Neural cell (in vitro differentiated cells): ENCODE measurements around the gene ATPAF1. TPM values are rescaled to one million over a fixed set of nuclear protein-coding genes. Genes with fewer than 3 reads are reported as not detected.

Source experiments
- H2AFZ ChIP-seq: fragments of 200-600, 300-800 bp; sonication (generic), shearing (Covaris generic); 2 replicates; pipeline ENCODE4 v1.6.0; 2014; ENCODE audit warnings: low read depth, mild to moderate bottlenecking, antibody characterized with exemption, low read length, moderate library complexity
- H3F3A ChIP-seq: fragments of 200-600 bp; shearing (Covaris generic); 2 replicates; pipeline ENCODE4 v1.6.1; 2016; ENCODE audit warnings: mild to moderate bottlenecking, moderate library complexity, mixed read lengths, antibody characterized with exemption, low read length; ENCODE audit not compliant: insufficient read depth, poor library complexity, severe bottlenecking
- H3K27ac ChIP-seq: fragments of 200-600, 300-800 bp; sonication (generic), shearing (Covaris generic); 2 replicates; pipeline ENCODE4 v1.5.1; 2014; ENCODE audit warnings: mild to moderate bottlenecking, low read length, moderate library complexity
- H3K27me3 ChIP-seq: fragments of 300-800, 200-600 bp; sonication (generic), shearing (Covaris generic); 2 replicates; pipeline ENCODE4 v1.6.0; 2014; ENCODE audit warnings: mild to moderate bottlenecking, low read depth, low read length, moderate library complexity; ENCODE audit not compliant: insufficient read depth
- H3K36me3 ChIP-seq: fragments of 300-800, 200-600 bp; sonication (generic), shearing (Covaris generic); 2 replicates; pipeline ENCODE4 v1.5.1; 2014; ENCODE audit warnings: mild to moderate bottlenecking, antibody characterized with exemption, low read length, moderate library complexity; ENCODE audit not compliant: insufficient read depth
- H3K4me2 ChIP-seq: fragments of 300-800, 200-600 bp; sonication (generic), shearing (Covaris generic); 2 replicates; pipeline ENCODE4 v1.6.0; 2014; ENCODE audit warnings: mild to moderate bottlenecking, low read length
- H3K4me3 ChIP-seq: fragments of 300-800, 200-600 bp; sonication (generic), shearing (Covaris generic); 2 replicates; pipeline ENCODE4 v1.5.1; 2014; ENCODE audit warnings: mild to moderate bottlenecking, low read length, moderate library complexity
- H3K79me2 ChIP-seq: fragments of 200-600 bp; shearing (Covaris generic); replicated peaks from 2 replicates; pipeline ENCODE4 v1.6.0; 2014; ENCODE audit warnings: mild to moderate bottlenecking, low read length, moderate library complexity; ENCODE audit not compliant: insufficient read depth
- H3K9ac ChIP-seq: fragments of 300-800, 200-600 bp; sonication (generic), shearing (Covaris generic); 2 replicates; pipeline ENCODE4 v1.6.1; 2016; ENCODE audit warnings: mild to moderate bottlenecking, low read length, mixed read lengths
- H3K9me2 ChIP-seq: fragments of 200-600 bp; shearing (Covaris generic); 2 replicates; pipeline ENCODE4 v1.6.1; 2016; ENCODE audit warnings: mild to moderate bottlenecking, low read length, mixed read lengths; ENCODE audit not compliant: insufficient read depth
- H3K9me3 ChIP-seq: fragments of 200-600, 300-800 bp; sonication (generic), shearing (Covaris generic); 2 replicates; pipeline ENCODE4 v1.6.1; 2016; ENCODE audit warnings: mild to moderate bottlenecking, mixed run types, low read length, moderate library complexity, mixed read lengths
- H4K20me1 ChIP-seq: fragments of 200-600 bp; shearing (Covaris generic); 2 replicates; pipeline ENCODE4 v1.6.1; 2016; ENCODE audit warnings: mild to moderate bottlenecking, mixed run types; ENCODE audit not compliant: insufficient read depth
- CTCF ChIP-seq: fragments of 450-650 bp; IDR thresholded peaks from 2 replicates; pipeline ENCODE4 v1.5.1; 2014; ENCODE audit warnings: antibody characterized with exemption, mild to moderate bottlenecking, moderate library complexity; ENCODE audit not compliant: poor library complexity, severe bottlenecking
- EP300 ChIP-seq: fragments of 450-650 bp; conservative IDR thresholded peaks from 2 replicates; pipeline ENCODE4 v1.6.1; 2014; ENCODE audit warnings: antibody characterized with exemption, mild to moderate bottlenecking, moderate library complexity; ENCODE audit not compliant: poor library complexity, severe bottlenecking
- EZH2 ChIP-seq: fragments of 200-600, 300-800 bp; shearing (Covaris generic), sonication (generic); IDR thresholded peaks from 2 replicates; pipeline ENCODE4 v1.6.1; 2014; ENCODE audit warnings: antibody characterized with exemption, low read length, borderline replicate concordance, mild to moderate bottlenecking; ENCODE audit not compliant: insufficient read depth, poor library complexity, severe bottlenecking
- MXI1 ChIP-seq: fragments of 450-650 bp; conservative IDR thresholded peaks from 2 replicates; pipeline ENCODE4 v1.6.1; 2014; ENCODE audit warnings: antibody characterized with exemption, mild to moderate bottlenecking; ENCODE audit not compliant: poor library complexity, severe bottlenecking
- POLR2AphosphoS5 ChIP-seq: IDR thresholded peaks from 2 replicates; pipeline ENCODE4 v1.6.1; 2012
- RAD21 ChIP-seq: fragments of 450-650 bp; conservative IDR thresholded peaks from 2 replicates; pipeline ENCODE4 v1.6.1; 2014; ENCODE audit warnings: antibody characterized with exemption, mild to moderate bottlenecking, moderate library complexity
- REST ChIP-seq: IDR thresholded peaks from 2 replicates; pipeline ENCODE4 v1.6.1; 2012; ENCODE audit warnings: borderline replicate concordance
- SMC3 ChIP-seq: fragments of 450-650 bp; conservative IDR thresholded peaks from 2 replicates; pipeline ENCODE4 v1.6.1; 2014; ENCODE audit warnings: antibody characterized with exemption, mild to moderate bottlenecking, moderate library complexity; ENCODE audit not compliant: poor library complexity
- TAF1 ChIP-seq: IDR thresholded peaks from 2 replicates; pipeline ENCODE4 v1.6.1; 2012; ENCODE audit warnings: low read depth
- polyA plus RNA-seq: library from polyadenylated mRNA; depleted of rRNA; stranded (reverse); fragments of >200 nt; gene quantifications from 2 replicates; pipeline ENCODE4 v1.2.3, GENCODE V29; 2014

Gene ATPAF1
- polyA plus RNA-seq, 1 donor from 2014 or later = 80.7 TPM

GRCh38 chr1:46684670-46685069 lies 16.5 kb upstream of the ATPAF1 start:
- Histone ChIP-seq H3K27ac (no peak overlapping the region), H3K9me2 (no peaks in the 10 kb centered on the region), H3K4me3 (no peak overlapping the region), H4K20me1 (no peaks in the 10 kb centered on the region), H3K4me2 (no peak overlapping the region), H3K9ac (no peak overlapping the region), H3K36me3 (peaks cover 43% of the 10 kb centered on the region), H2AFZ (no peak overlapping the region), H3K27me3 (no peaks in the 10 kb centered on the region), H3K9me3 (no peaks in the 10 kb centered on the region), H3F3A (no peaks in the 10 kb centered on the region), H3K79me2 (no peaks in the 10 kb centered on the region)
- TF ChIP-seq SMC3 (no peak), EP300 (no peak), RAD21 (no peak), CTCF (no peak)

GRCh38 chr1:46682064-46682463 lies 13.9 kb upstream of the ATPAF1 start:
- Histone ChIP-seq H2AFZ (no peak overlapping the region), H3K4me3 (no peak overlapping the region), H3K9me3 (no peaks in the 10 kb centered on the region), H3K36me3 (peaks cover 33% of the 10 kb centered on the region), H3K9me2 (no peaks in the 10 kb centered on the region), H3K4me2 (no peak overlapping the region), H3F3A (no peaks in the 10 kb centered on the region), H3K9ac (no peak overlapping the region), H3K79me2 (no peaks in the 10 kb centered on the region), H3K27ac (no peak overlapping the region), H4K20me1 (no peaks in the 10 kb centered on the region), H3K27me3 (no peaks in the 10 kb centered on the region)
- TF ChIP-seq RAD21 (no peak), TAF1 (no peak), MXI1 (no peak), REST (no peak), EP300 (no peak), CTCF (no peak), EZH2 (no peak), POLR2AphosphoS5 (no peak), SMC3 (no peak)
